GM12864 (cell line): ENCODE measurements around the gene GDNF.

ENCODE experiments used
- DNase-seq: peaks from one replicate; pipeline ENCODE4 v3.0.0-alpha.2; 2011; ENCODE audit warnings: low read depth
- H3K4me3 ChIP-seq: 2 replicates; pipeline ENCODE4 v1.5.1; 2011; ENCODE audit warnings: mild to moderate bottlenecking, low read depth, low read length, control low read depth
- TF ChIP-seq, protein P1 (sequence below): IDR thresholded peaks from 2 replicates; pipeline ENCODE4 v1.5.1; 2011; ENCODE audit warnings: low read depth, mild to moderate bottlenecking, moderate library complexity, low read length, control low read depth, inconsistent platforms; ENCODE audit errors: missing control alignments

GDNF gene

DNA sequence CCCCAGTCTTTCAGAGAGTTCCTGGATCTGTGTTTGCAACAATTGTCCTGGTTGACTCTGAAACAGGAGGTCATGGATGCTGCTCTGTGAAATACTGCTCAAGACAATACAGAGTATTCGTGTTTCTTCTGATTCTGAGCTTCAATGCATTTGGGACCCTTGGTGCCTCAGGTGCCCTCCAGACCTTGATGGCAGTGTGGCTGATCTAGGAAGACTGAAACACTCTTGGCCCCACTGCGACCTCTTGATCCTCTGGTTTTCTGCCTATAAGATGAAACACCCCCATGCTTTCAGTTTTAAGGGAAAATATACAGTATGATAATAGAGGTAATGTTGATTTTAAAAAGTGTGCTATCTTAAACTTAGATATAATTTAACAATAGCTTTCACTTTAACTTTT is 67.6 kb downstream of the GDNF start:
- no peak for DNase-seq
- H3K4me3 ChIP-seq: no peak overlapping the region

DNA sequence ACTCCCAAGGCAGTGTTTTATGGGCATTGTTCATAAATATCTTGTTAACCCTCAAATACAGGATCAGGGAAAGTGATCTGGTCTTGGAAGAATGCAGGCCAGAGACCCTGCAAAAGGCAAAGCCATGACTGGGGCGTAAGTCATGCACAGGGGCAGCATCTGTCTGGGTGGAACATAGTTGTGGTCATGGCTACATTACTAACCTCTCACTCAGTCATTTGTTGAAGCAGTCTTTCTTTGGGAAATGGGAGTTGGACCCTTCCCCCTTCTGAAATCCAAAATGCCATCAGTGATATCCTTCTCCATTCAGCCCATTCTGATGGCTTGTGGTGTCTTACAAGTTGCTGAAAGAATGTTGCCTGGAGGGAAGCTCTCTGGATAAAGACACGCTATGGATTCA is 68.1 kb downstream of the GDNF start:
- TF ChIP-seq, protein P1, sequence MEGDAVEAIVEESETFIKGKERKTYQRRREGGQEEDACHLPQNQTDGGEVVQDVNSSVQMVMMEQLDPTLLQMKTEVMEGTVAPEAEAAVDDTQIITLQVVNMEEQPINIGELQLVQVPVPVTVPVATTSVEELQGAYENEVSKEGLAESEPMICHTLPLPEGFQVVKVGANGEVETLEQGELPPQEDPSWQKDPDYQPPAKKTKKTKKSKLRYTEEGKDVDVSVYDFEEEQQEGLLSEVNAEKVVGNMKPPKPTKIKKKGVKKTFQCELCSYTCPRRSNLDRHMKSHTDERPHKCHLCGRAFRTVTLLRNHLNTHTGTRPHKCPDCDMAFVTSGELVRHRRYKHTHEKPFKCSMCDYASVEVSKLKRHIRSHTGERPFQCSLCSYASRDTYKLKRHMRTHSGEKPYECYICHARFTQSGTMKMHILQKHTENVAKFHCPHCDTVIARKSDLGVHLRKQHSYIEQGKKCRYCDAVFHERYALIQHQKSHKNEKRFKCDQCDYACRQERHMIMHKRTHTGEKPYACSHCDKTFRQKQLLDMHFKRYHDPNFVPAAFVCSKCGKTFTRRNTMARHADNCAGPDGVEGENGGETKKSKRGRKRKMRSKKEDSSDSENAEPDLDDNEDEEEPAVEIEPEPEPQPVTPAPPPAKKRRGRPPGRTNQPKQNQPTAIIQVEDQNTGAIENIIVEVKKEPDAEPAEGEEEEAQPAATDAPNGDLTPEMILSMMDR: no peak
- no peak for DNase-seq
- H3K4me3 ChIP-seq: no peak overlapping the region

More for the DNA sequence above, 67.6 kb downstream of the GDNF start:
- TF ChIP-seq, protein P1: no peak

DNA sequence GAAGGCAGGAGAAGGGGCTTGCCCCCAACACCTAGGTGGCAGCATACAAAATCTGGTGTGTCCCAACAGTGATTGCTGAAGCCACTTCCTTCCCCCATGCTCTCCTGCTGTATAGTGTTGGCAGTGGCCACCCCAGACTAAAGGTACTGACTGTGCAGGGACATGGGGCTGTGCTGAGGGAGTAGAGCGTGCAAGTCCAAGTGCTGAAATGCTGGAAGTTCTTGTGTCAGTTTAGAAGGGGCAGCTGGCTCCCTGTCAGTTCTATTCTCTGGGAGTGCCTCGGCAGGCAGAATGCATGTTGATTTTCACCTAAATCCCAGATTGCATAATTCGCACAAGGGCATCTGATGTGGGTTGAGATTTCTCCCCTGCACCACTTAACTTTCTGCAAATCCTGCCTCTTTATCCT is 68.6 kb downstream of the GDNF start:
- TF ChIP-seq, protein P1: no peak
- no peak overlapping the region for H3K4me3 ChIP-seq
- DNase-seq: no peak

DNA sequence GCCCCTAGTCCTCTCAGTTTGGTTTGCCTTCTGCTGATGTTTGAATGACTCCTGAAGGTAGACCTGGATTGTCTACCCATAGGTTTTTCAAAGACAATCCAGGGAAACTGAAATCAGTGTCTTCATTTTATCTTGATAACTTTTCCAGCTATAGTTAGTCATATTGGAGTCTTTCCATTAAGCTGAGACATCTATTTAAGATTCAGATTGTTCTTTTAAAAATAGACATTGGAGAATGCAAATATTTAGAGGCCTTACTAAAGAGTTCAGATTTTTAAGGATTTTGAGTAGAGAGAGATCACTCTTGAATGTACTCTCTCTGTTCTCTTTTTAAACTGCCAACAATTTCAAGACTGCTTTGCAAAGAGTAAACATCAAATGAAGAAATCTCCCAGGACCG is 69.1 kb downstream of the GDNF start:
- H3K4me3 ChIP-seq: no peak overlapping the region
- no peak for DNase-seq
- TF ChIP-seq, protein P1: no peak

DNA sequence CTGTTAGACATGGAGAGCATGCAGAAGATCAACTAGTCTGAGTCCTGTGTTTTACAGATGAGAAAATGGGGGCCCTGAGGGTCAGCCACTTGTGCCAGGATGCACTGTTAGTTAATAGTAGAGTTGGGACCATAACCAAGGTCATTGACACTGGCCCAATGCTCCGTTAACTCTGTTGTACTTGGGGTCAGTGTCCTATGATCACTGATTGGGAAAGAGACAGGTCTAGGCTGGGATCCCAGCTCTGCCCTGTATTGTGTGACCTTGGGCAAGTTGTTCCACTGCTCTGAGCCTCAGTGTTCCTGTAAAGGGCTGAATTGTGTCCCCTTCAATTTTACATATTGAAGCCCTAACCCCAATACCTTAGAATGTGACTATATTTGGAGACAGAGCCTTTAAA is 70.0 kb downstream of the GDNF start:
- TF ChIP-seq, protein P1: no peak
- H3K4me3 ChIP-seq: no peak overlapping the region
- no peak for DNase-seq

DNA sequence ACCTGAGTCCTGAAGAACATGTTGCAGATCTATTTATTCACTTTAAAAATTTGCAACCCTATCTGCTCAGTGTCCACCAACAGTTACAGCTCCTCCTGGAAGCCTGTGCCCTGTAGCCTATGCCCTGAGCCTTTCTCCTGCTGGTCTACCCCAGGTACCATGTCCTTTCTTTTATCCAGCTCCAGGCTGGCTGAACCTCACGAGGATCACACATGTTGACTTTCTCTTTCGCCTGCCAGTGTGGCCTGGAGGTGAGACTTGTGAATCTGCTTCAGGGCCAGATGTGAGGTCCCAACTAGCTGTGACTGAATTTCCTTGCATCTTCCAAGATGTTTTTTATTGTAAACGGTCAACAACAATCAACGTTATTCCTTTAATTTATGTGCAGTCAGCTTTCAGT is 70.7 kb downstream of the GDNF start:
- DNase-seq: no peak
- no peak overlapping the region for H3K4me3 ChIP-seq
- TF ChIP-seq, protein P1: no peak

DNA sequence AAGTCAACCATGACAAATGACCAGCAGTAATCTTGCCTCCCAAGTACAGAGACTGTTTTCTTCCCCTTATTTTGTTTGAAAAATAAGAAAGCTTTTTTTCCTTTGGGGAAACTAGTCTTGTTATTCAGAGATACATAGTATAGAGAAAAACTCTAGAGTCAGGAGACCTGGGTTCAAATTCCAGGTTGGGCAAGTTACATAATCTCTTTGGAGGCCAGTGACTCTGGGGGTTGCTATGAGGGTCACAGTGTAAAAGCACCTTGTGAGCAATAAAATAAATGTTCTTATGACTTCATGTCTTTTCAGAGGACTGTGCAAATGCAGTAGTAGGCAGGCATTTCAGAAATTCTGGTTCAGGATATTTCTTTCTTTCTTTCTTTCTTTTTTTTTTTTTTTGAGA is 71.5 kb downstream of the GDNF start:
- no peak for DNase-seq
- H3K4me3 ChIP-seq: no peak overlapping the region
- TF ChIP-seq, protein P1: no peak
